Loucy (cell line): ENCODE measurements around the gene SLC35F3.
A peak's percentile ranks its signal among the peaks of the same experiment; 100 is the strongest.

Source experiments
- H2AFZ ChIP-seq: fragments of 200-600 bp; sonication (generic); 2 replicates; pipeline ENCODE4 v1.6.0; 2016; ENCODE audit warnings: antibody characterized with exemption, mild to moderate bottlenecking, low read length, moderate library complexity
- H3F3A ChIP-seq: fragments of 200-600 bp; 2 replicates; pipeline ENCODE4 v1.6.0; 2016; ENCODE audit warnings: antibody characterized with exemption, low read depth, mild to moderate bottlenecking
- H3K27me3 ChIP-seq: fragments of 200-600 bp; sonication (generic); 2 replicates; pipeline ENCODE4 v1.6.1; 2014; ENCODE audit warnings: low read length, mild to moderate bottlenecking; ENCODE audit not compliant: insufficient read depth, poor library complexity, severe bottlenecking
- H3K36me3 ChIP-seq: fragments of 200-600 bp; sonication (generic); 2 replicates; pipeline ENCODE4 v1.6.1; 2016; ENCODE audit warnings: low read length; ENCODE audit not compliant: insufficient read depth
- H3K4me1 ChIP-seq: fragments of 200-600 bp; sonication (generic); 2 replicates; pipeline ENCODE4 v1.5.1; 2014; ENCODE audit warnings: low read length, mild to moderate bottlenecking; ENCODE audit not compliant: insufficient read depth, poor library complexity, severe bottlenecking
- H3K4me2 ChIP-seq: fragments of 200-600 bp; sonication (generic); 2 replicates; pipeline ENCODE4 v1.6.0; 2014; ENCODE audit warnings: antibody characterized with exemption, low read length, low read depth, mild to moderate bottlenecking; ENCODE audit not compliant: poor library complexity, severe bottlenecking
- H3K4me3 ChIP-seq: fragments of 200-600 bp; sonication (generic); 2 replicates; pipeline ENCODE4 v1.5.1; 2014; ENCODE audit warnings: low read length, mild to moderate bottlenecking, mixed read lengths; ENCODE audit not compliant: poor library complexity, severe bottlenecking
- H3K79me2 ChIP-seq: fragments of 200-600 bp; sonication (generic); 2 replicates; pipeline ENCODE4 v1.6.1; 2014; ENCODE audit warnings: low read length; ENCODE audit not compliant: insufficient read depth
- H3K9ac ChIP-seq: fragments of 200-600 bp; sonication (generic); 2 replicates; pipeline ENCODE4 v1.6.0; 2014; ENCODE audit warnings: mild to moderate bottlenecking, low read depth, low read length, moderate library complexity; ENCODE audit not compliant: poor library complexity, severe bottlenecking
- H3K9me2 ChIP-seq: fragments of 200-600 bp; sonication (generic); replicated peaks from 2 replicates; pipeline ENCODE4 v1.6.1; 2016; ENCODE audit warnings: low read depth, low read length, mixed read lengths
- H3K9me3 ChIP-seq: fragments of 200-600 bp; sonication (generic); 2 replicates; pipeline ENCODE4 v1.6.1; 2014; ENCODE audit warnings: mild to moderate bottlenecking, antibody characterized with exemption, low read length, low read depth; ENCODE audit not compliant: insufficient read depth
- H4K20me1 ChIP-seq: fragments of 200-600 bp; sonication (generic); 2 replicates; pipeline ENCODE4 v1.6.0; 2014; ENCODE audit warnings: antibody characterized with exemption, low read length, mild to moderate bottlenecking; ENCODE audit not compliant: insufficient read depth, poor library complexity, severe bottlenecking
- EZH2phosphoT487 ChIP-seq: fragments of 200-600 bp; IDR thresholded peaks from 2 replicates; pipeline ENCODE4 v1.6.1; 2018; ENCODE audit warnings: antibody characterized with exemption, mild to moderate bottlenecking, moderate library complexity, borderline replicate concordance
- TF ChIP-seq, protein P1 (sequence below): fragments of 200-600 bp; sonication (generic); conservative IDR thresholded peaks from 2 replicates; pipeline ENCODE4 v1.5.1; 2014; ENCODE audit warnings: mild to moderate bottlenecking, antibody characterized with exemption, low read length

SLC35F3 gene

DNA sequence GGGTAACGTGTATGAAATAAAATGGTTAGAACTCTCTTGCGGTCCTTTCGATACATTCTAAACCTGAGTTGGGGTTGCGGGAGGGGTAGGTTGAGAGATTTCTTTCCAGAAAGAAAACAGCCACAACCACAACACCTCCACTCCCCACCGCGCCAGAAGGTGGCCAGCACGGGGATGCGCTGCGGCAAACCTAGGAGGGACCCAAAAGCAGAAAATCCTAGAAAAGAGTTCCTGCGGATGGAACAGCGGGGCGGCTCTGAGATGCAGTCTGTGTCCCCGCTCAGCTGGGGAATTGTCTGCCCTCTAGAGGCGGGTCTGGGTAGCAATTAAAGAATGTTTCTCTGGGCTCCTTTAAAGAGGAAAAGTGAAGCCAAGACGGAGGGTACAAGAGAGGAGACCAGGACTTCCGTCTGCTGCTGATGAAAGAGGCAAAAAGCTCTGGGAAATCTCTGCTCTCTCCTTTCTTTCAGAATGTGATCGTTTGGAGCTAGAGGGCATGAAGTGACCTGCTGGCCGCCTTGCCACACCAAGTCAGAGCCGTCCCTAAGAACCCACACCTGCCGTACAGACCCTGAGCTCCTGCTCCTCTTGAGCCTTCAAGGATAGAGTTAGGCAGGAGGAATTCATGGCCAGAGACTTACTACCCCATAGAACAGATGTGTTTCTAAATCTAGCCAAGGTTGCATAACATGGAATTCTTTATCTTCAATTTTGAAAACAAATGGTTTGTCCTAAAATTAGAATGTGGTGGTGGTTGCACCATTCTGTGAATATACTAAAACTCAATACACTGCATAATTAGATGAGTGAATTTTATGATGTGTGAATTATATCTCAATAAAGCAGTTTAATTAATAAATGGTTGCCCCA lies 422.3 kb downstream of the SLC35F3 start:
- Histone ChIP-seq H4K20me1 (no peaks in the 10 kb centered on the region), H3K79me2 (no peaks in the 10 kb centered on the region), H3K27me3 (no peaks in the 10 kb centered on the region), H2AFZ (peak overlapping the region; percentile 95), H3K4me3 (peak overlapping the region; percentile 81), H3K36me3 (no peaks in the 10 kb centered on the region), H3K9me2 (no peaks in the 10 kb centered on the region), H3K4me1 (peaks cover 10% of the 10 kb centered on the region), H3K9ac (peak overlapping the region; percentile 75), H3K4me2 (peak overlapping the region; percentile 72), H3K9me3 (no peaks in the 10 kb centered on the region), H3F3A (no peaks in the 10 kb centered on the region)
- TF ChIP-seq EZH2phosphoT487, result no peak
- TF ChIP-seq, protein P1, sequence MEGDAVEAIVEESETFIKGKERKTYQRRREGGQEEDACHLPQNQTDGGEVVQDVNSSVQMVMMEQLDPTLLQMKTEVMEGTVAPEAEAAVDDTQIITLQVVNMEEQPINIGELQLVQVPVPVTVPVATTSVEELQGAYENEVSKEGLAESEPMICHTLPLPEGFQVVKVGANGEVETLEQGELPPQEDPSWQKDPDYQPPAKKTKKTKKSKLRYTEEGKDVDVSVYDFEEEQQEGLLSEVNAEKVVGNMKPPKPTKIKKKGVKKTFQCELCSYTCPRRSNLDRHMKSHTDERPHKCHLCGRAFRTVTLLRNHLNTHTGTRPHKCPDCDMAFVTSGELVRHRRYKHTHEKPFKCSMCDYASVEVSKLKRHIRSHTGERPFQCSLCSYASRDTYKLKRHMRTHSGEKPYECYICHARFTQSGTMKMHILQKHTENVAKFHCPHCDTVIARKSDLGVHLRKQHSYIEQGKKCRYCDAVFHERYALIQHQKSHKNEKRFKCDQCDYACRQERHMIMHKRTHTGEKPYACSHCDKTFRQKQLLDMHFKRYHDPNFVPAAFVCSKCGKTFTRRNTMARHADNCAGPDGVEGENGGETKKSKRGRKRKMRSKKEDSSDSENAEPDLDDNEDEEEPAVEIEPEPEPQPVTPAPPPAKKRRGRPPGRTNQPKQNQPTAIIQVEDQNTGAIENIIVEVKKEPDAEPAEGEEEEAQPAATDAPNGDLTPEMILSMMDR, result peak; percentile 88

DNA sequence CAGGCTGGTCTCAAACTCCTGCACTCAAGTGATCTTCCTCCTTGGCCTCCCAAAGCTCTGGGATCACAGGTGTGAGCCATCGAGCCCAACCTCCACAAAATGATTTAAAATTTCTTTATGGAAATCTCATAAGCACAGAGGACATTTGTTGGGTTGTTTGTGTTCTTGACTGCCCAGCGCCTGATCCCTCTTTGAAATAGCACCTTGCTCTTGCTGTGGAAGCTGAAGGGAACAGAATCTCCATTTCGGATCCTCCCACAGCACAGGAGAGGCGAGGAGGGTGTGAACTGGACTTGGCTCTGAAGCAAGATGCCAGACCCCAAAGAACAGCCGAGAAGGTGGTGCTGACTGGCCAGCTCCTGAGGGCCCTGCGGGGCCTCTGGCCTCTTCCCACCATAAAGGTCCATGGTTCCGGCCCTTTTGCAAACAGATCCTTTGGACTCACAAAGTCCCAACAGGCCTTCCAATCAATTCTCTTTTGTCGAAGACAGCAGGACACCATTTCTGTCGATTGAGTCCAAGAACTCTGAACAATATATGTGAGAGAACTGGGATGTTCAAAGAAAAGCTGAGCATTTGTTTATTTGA lies 423.2 kb downstream of the SLC35F3 start:
- Histone ChIP-seq H2AFZ (no peak overlapping the region), H3K27me3 (no peaks in the 10 kb centered on the region), H3K4me1 (peaks cover 9% of the 10 kb centered on the region), H3K79me2 (no peaks in the 10 kb centered on the region), H4K20me1 (no peaks in the 10 kb centered on the region), H3K36me3 (no peaks in the 10 kb centered on the region), H3K9me3 (no peaks in the 10 kb centered on the region), H3K9ac (no peak overlapping the region), H3K4me2 (no peak overlapping the region), H3F3A (no peaks in the 10 kb centered on the region), H3K9me2 (no peaks in the 10 kb centered on the region), H3K4me3 (no peak overlapping the region)
- TF ChIP-seq, protein P1, result no peak
- TF ChIP-seq EZH2phosphoT487, result no peak

GRCh38 chr1:234330843-234331215 lies 426.4 kb downstream of the SLC35F3 start:
- no peak overlapping the region for H3K4me3 ChIP-seq
- no peaks in the 10 kb centered on the region for H3F3A ChIP-seq
- H3K79me2 ChIP-seq, result no peaks in the 10 kb centered on the region
- no peak overlapping the region for H2AFZ ChIP-seq
- TF ChIP-seq EZH2phosphoT487, result no peak
- TF ChIP-seq, protein P1, result no peak
- no peaks in the 10 kb centered on the region; the same call in 1 of the 2 replicates for H3K9me2 ChIP-seq
- H3K4me1 ChIP-seq, result peaks cover 4% of the 10 kb centered on the region
- no peaks in the 10 kb centered on the region for H4K20me1 ChIP-seq
- no peaks in the 10 kb centered on the region for H3K36me3 ChIP-seq
- H3K27me3 ChIP-seq, result peaks cover 8% of the 10 kb centered on the region
- no peaks in the 10 kb centered on the region for H3K9me3 ChIP-seq
- H3K4me2 ChIP-seq, result no peak overlapping the region
- no peak overlapping the region for H3K9ac ChIP-seq
